ENCODE data around the gene ADAMTS7.

- no peak for TF ChIP-seq POLR2AphosphoS5 (IDR thresholded peaks at IDR 0.05)
- TF ChIP-seq CTCF (IDR thresholded peaks at IDR 0.05 in 8 of 11, conservative IDR thresholded peaks at IDR 0.05 in 3 of 11) = no peak
These were observed 3.9 kb downstream of the ADAMTS7 start for GRCh38 chr15:78807359-78807758.
